HG02623 (cell line): Measurements from ENCODE around the gene FAM193A.
"Not testable (repeated sequence)": the region's sequence is repeated elsewhere in the genome, so short reads cannot be mapped to it uniquely, and the experiment has no call there.

Experiments used
- ATAC-seq: cut with Tn5 transposase; IDR thresholded peaks from one replicate; pipeline ENCODE4 v1.9.1; 2021; ENCODE audit warnings: moderate library complexity; ENCODE audit not compliant: unreplicated experiment

FAM193A gene

GRCh38 chr4:2607822-2608221 lies 71.4 kb downstream of the FAM193A start:
- no peak for ATAC-seq

- no peak for ATAC-seq
Measured at GRCh38 chr4:2608291-2608690, 71.8 kb downstream of the FAM193A start.

- ATAC-seq, result no peak
Measured at GRCh38 chr4:2615821-2616220, 79.4 kb downstream of the FAM193A start.

- no peak for ATAC-seq
Measured at GRCh38 chr4:2617955-2618354, 81.5 kb downstream of the FAM193A start.

- ATAC-seq, result not testable (repeated sequence)
Measured at GRCh38 chr4:2618729-2619128, 82.3 kb downstream of the FAM193A start.

- no peak for ATAC-seq
Measured at GRCh38 chr4:2619459-2619858, 83.0 kb downstream of the FAM193A start.

GRCh38 chr4:2621419-2621818 lies 85.0 kb downstream of the FAM193A start:
- no peak for ATAC-seq

- ATAC-seq, result no peak
Measured at GRCh38 chr4:2623442-2623841, 87.0 kb downstream of the FAM193A start.

- ATAC-seq, result no peak
Measured at GRCh38 chr4:2624782-2625530, 88.5 kb downstream of the FAM193A start.

GRCh38 chr4:2626231-2626630 lies 89.8 kb downstream of the FAM193A start:
- no peak for ATAC-seq

- ATAC-seq, result no peak
Measured at GRCh38 chr4:2630556-2631273, 94.3 kb downstream of the FAM193A start.

- no peak for ATAC-seq
Measured at GRCh38 chr4:2634014-2634413, 97.6 kb downstream of the FAM193A start.

GRCh38 chr4:2636331-2636730 lies 99.9 kb downstream of the FAM193A start:
- ATAC-seq, result no peak

- ATAC-seq, result not testable (repeated sequence)
Measured at GRCh38 chr4:2636994-2637393, 100.5 kb downstream of the FAM193A start.

- no peak for ATAC-seq
Measured at GRCh38 chr4:2637956-2638552, 101.6 kb downstream of the FAM193A start.

GRCh38 chr4:2638730-2639129 lies 102.3 kb downstream of the FAM193A start:
- no peak for ATAC-seq

- no peak for ATAC-seq
Measured at GRCh38 chr4:2642968-2643367, 106.5 kb downstream of the FAM193A start.

GRCh38 chr4:2643555-2643954 lies 107.1 kb downstream of the FAM193A start:
- ATAC-seq, result no peak

GRCh38 chr4:2646396-2647149 lies 110.1 kb downstream of the FAM193A start:
- no peak for ATAC-seq

GRCh38 chr4:2647403-2648158 lies 111.1 kb downstream of the FAM193A start:
- no peak for ATAC-seq
